GM19463 (cell line): ENCODE data around the gene DAB2IP.

Source experiments
- ATAC-seq: cut with Tn5 transposase; IDR thresholded peaks from one replicate; pipeline ENCODE4 v1.9.1; 2021; ENCODE audit warnings: mild to moderate bottlenecking, moderate library complexity; ENCODE audit not compliant: unreplicated experiment

DAB2IP gene

GRCh38 chr9:121720311-121721057 lies 69.0 kb downstream of the DAB2IP start:
- ATAC-seq, result no peak

- no peak for ATAC-seq
Observed at GRCh38 chr9:121721058-121721350, 69.6 kb downstream of the DAB2IP start.

- ATAC-seq, result no peak
Observed at GRCh38 chr9:121721770-121722169, 70.3 kb downstream of the DAB2IP start.

- no peak for ATAC-seq
Observed at GRCh38 chr9:121725008-121725775, 73.8 kb downstream of the DAB2IP start.

- no peak for ATAC-seq
Observed at GRCh38 chr9:121727295-121728020, 76.0 kb downstream of the DAB2IP start.

GRCh38 chr9:121728916-121729315 lies 77.5 kb downstream of the DAB2IP start:
- no peak for ATAC-seq

GRCh38 chr9:121729769-121730562 lies 78.5 kb downstream of the DAB2IP start:
- no peak for ATAC-seq

GRCh38 chr9:121731090-121731489 lies 79.7 kb downstream of the DAB2IP start:
- no peak for ATAC-seq

GRCh38 chr9:121731919-121732318 lies 80.5 kb downstream of the DAB2IP start:
- no peak for ATAC-seq

- ATAC-seq, result no peak
Observed at GRCh38 chr9:121732389-121732788, 81.0 kb downstream of the DAB2IP start.

- no peak for ATAC-seq
Observed at GRCh38 chr9:121732886-121733285, 81.5 kb downstream of the DAB2IP start.

- ATAC-seq, result no peak
Observed at GRCh38 chr9:121734465-121734864, 83.0 kb downstream of the DAB2IP start.

- peak; percentile 76 for ATAC-seq
Observed at GRCh38 chr9:121735065-121735792, 83.8 kb downstream of the DAB2IP start.

- ATAC-seq, result no peak
Observed at GRCh38 chr9:121735793-121736770, 84.6 kb downstream of the DAB2IP start.

GRCh38 chr9:121736934-121737462 lies 85.6 kb downstream of the DAB2IP start:
- ATAC-seq, result no peak

- ATAC-seq, result no peak
Observed at GRCh38 chr9:121737481-121737931, 86.1 kb downstream of the DAB2IP start.

- no peak for ATAC-seq
Observed at GRCh38 chr9:121738411-121738810, 87.0 kb downstream of the DAB2IP start.

GRCh38 chr9:121738968-121739367 lies 87.5 kb downstream of the DAB2IP start:
- ATAC-seq, result no peak

- no peak for ATAC-seq
Observed at GRCh38 chr9:121739971-121740370, 88.5 kb downstream of the DAB2IP start.
